Liver (tissue), 9 donors: Measurements from ENCODE around the gene TCEA3. TPM values are rescaled to one million over a fixed set of nuclear protein-coding genes. Genes with fewer than 3 reads are reported as not detected.

Source experiments
- DNase-seq: peaks from one replicate; pipeline ENCODE4 v3.0.0-alpha.2; 2017; ENCODE audit warnings: low spot score
- H3K27ac ChIP-seq, 2 donors: one replicate each; pipeline ENCODE4 v1.7.0; 2013; ENCODE audit warnings: inconsistent platforms in 2 of 2, low read length in 2 of 2, control low read depth in 1 of 2, low read depth in 1 of 2, mild to moderate bottlenecking in 1 of 2
- H3K27me3 ChIP-seq, 4 donors: one replicate each; pipeline versions ENCODE4 v1.6.1 to v1.7.0; 2013; ENCODE audit warnings: low read length in 3 of 4, inconsistent platforms in 1 of 4, mild to moderate bottlenecking in 1 of 4, moderate library complexity in 1 of 4; ENCODE audit not compliant: control insufficient read depth in 4 of 4, insufficient read depth in 4 of 4
- H3K36me3 ChIP-seq, 4 donors: one replicate each; pipeline versions ENCODE4 v1.6.1 to v1.7.0; 2013; ENCODE audit warnings: low read length in 3 of 4, mild to moderate bottlenecking in 3 of 4, low read depth in 1 of 4, moderate library complexity in 1 of 4; ENCODE audit not compliant: control insufficient read depth in 4 of 4, insufficient read depth in 3 of 4
- H3K4me1 ChIP-seq, 4 donors: one replicate each; pipeline versions ENCODE4 v1.6.1 to v1.7.0; 2013; ENCODE audit warnings: low read length in 3 of 4, mild to moderate bottlenecking in 3 of 4, moderate library complexity in 1 of 4; ENCODE audit not compliant: control insufficient read depth in 4 of 4, insufficient read depth in 4 of 4
- H3K4me3 ChIP-seq, 3 donors: one replicate each; pipeline versions ENCODE4 v1.6.1 to v1.7.0; 2013; ENCODE audit warnings: low read length in 3 of 3, control low read depth in 1 of 3, low read depth in 1 of 3, mild to moderate bottlenecking in 1 of 3
- H3K9ac ChIP-seq, 2 donors: one replicate each; pipeline ENCODE4 v1.7.0; 2013; ENCODE audit warnings: low read length in 2 of 2, mild to moderate bottlenecking in 2 of 2, moderate library complexity in 2 of 2, control low read depth in 1 of 2, low read depth in 1 of 2
- H3K9me3 ChIP-seq, 4 donors: one replicate each; pipeline versions ENCODE4 v1.6.1 to v1.7.0; 2013; ENCODE audit warnings: low read length in 3 of 4; ENCODE audit not compliant: control insufficient read depth in 4 of 4
- ATF3 ChIP-seq: IDR thresholded peaks from 2 replicates; pipeline ENCODE4 v1.6.1; 2016; ENCODE audit warnings: antibody characterized with exemption
- CTCF ChIP-seq: fragments of 150-350 bp; IDR thresholded peaks from 2 replicates; pipeline ENCODE4 v1.5.1; 2017; ENCODE audit warnings: improper control_type of control experiment, low read depth, low read length; ENCODE audit not compliant: missing input control
- EGR1 ChIP-seq, 2 donors: IDR thresholded peaks; 2 replicates each; pipeline ENCODE4 v1.6.1; 2016 to 2018; ENCODE audit warnings: antibody characterized with exemption in 2 of 2, low read depth in 2 of 2
- FOXA1 ChIP-seq: IDR thresholded peaks from 2 replicates; pipeline ENCODE4 v1.6.1; 2016; ENCODE audit warnings: antibody characterized with exemption
- FOXA2 ChIP-seq: IDR thresholded peaks from 2 replicates; pipeline ENCODE4 v1.6.1; 2016; ENCODE audit warnings: antibody characterized with exemption
- GABPA ChIP-seq, 2 donors: IDR thresholded peaks in 1 of 2; conservative IDR thresholded peaks in 1 of 2; 2 replicates each; pipeline ENCODE4 v1.6.1; 2016; ENCODE audit warnings: antibody characterized with exemption in 2 of 2, mild to moderate bottlenecking in 1 of 2, moderate library complexity in 1 of 2
- HNF4A ChIP-seq, 2 donors: conservative IDR thresholded peaks; 2 replicates each; pipeline ENCODE4 v1.6.1; 2016; ENCODE audit warnings: antibody characterized with exemption in 2 of 2, mild to moderate bottlenecking in 2 of 2
- HNF4G ChIP-seq: IDR thresholded peaks from 2 replicates; pipeline ENCODE4 v1.6.1; 2016; ENCODE audit warnings: antibody characterized with exemption
- JUND ChIP-seq, 2 donors: IDR thresholded peaks; 2 replicates each; pipeline ENCODE4 v1.6.1; 2016; ENCODE audit warnings: antibody characterized with exemption in 2 of 2
- MAX ChIP-seq: IDR thresholded peaks from 2 replicates; pipeline ENCODE4 v1.6.1; 2016; ENCODE audit warnings: antibody characterized with exemption
- RAD21 ChIP-seq, 2 donors: IDR thresholded peaks; 2 replicates each; pipeline ENCODE4 v1.6.1; 2016; ENCODE audit warnings: antibody characterized with exemption in 2 of 2, mild to moderate bottlenecking in 2 of 2
- REST ChIP-seq: IDR thresholded peaks from 2 replicates; pipeline ENCODE4 v1.6.1; 2016; ENCODE audit warnings: antibody characterized with exemption, mild to moderate bottlenecking
- RXRA ChIP-seq, 2 donors: IDR thresholded peaks; 2 replicates each; pipeline ENCODE4 v1.6.1; 2017 to 2018; ENCODE audit warnings: antibody characterized with exemption in 2 of 2, mild to moderate bottlenecking in 1 of 2
- SP1 ChIP-seq: IDR thresholded peaks from 2 replicates; pipeline ENCODE4 v1.6.1; 2018; ENCODE audit warnings: antibody characterized with exemption, mild to moderate bottlenecking
- TAF1 ChIP-seq: conservative IDR thresholded peaks from 2 replicates; pipeline ENCODE4 v1.6.1; 2016; ENCODE audit warnings: antibody characterized with exemption, mild to moderate bottlenecking
- YY1 ChIP-seq: IDR thresholded peaks from 2 replicates; pipeline ENCODE4 v1.6.1; 2016; ENCODE audit warnings: antibody characterized with exemption, mild to moderate bottlenecking
- WGBS: extraction: QIAGEN DNeasy Blood & Tissue Kit; methylation state at CpG from one replicate; pipeline ENCODE4 v1.1.7; 2013; 5-methylcytosine and 5-hydroxymethylcytosine counted together
- polyA plus RNA-seq, 2 donors: library from polyadenylated mRNA; stranded (reverse) in 1 of 2; unstranded in 1 of 2; fragments of 200-250 nt in 1 of 2; fragments of >200 nt in 1 of 2; fragmentation: Nextera tagmentation in 1 of 2; extraction: Ambion mirVana in 1 of 2; gene quantifications; one replicate each; pipeline versions ENCODE4 v1.2.1 to v1.2.3, GENCODE V29; 2013 to 2015
- total RNA-seq, 2 donors: library from RNA; depleted of rRNA; stranded (reverse); fragments of >200 nt; gene quantifications; one replicate each; pipeline ENCODE4 v1.2.3, GENCODE V29; 2014
- donor health status: healthy.
- donor health status: healthy.
- donor health status: healthy.
- donor health status: healthy.
- donor health status: healthy.

TCEA3 gene
- total and polyA plus RNA-seq, 4 donors, result 29.6 to 142 (median 47.6) TPM

- Histone ChIP-seq H3K9ac (no peak overlapping the region), H3K36me3 (peaks cover 0 to 12% (median 4%) of the 10 kb centered on the region in 4 donors), H3K4me3 (no peak overlapping the region), H3K27me3 (no peaks in the 10 kb centered on the region), H3K9me3 (no peaks in the 10 kb centered on the region), H3K27ac (no peak overlapping the region), H3K4me1 (peaks cover 12 to 53% (median 32%) of the 10 kb centered on the region in 4 donors)
- 81% methylated on average over 2 of the region's 2 CpGs for WGBS
- DNase-seq, result no peak
- no peak for TF ChIP-seq HNF4A (conservative IDR thresholded peaks at IDR 0.05)
- no peak for TF ChIP-seq TAF1
- no peak for TF ChIP-seq CTCF
- no peak for TF ChIP-seq REST
- TF ChIP-seq GABPA (IDR thresholded peaks at IDR 0.05 in 1 of 2, conservative IDR thresholded peaks at IDR 0.05 in 1 of 2), result no peak
- TF ChIP-seq HNF4G, result no peak
- no peak for TF ChIP-seq EGR1 (IDR thresholded peaks at IDR 0.05; ENCODE audit: low read depth in 2 of 2)
- TF ChIP-seq SP1, result no peak
- TF ChIP-seq YY1, result no peak
- TF ChIP-seq FOXA2, result no peak
- no peak for TF ChIP-seq FOXA1
These were observed 2.3 kb upstream of the TCEA3 start for GRCh38 chr1:23426828-23427227.

- WGBS, result 24% methylated on average over 5 of the region's 5 CpGs
- Histone ChIP-seq H3K4me3 (peak overlapping the region; percentile 2 to 79 (median 41)), H3K4me1 (peaks cover 12 to 61% (median 43%) of the 10 kb centered on the region in 4 donors), H3K9me3 (no peaks in the 10 kb centered on the region), H3K36me3 (no peaks in the 10 kb centered on the region), H3K9ac (peak overlapping the region; percentile 5 to 39), H3K27me3 (no peaks in the 10 kb centered on the region), H3K27ac (peak overlapping the region; percentile 33 to 89)
- TF ChIP-seq FOXA1, result no peak
- TF ChIP-seq YY1, result no peak
- no peak for TF ChIP-seq RXRA (IDR thresholded peaks at IDR 0.05)
- no peak for TF ChIP-seq RAD21 (IDR thresholded peaks at IDR 0.05)
- no peak for TF ChIP-seq MAX
- TF ChIP-seq ATF3, result no peak
- no peak for TF ChIP-seq JUND (IDR thresholded peaks at IDR 0.05)
- DNase-seq, result no peak
These were observed 596 bp upstream of the TCEA3 start for GRCh38 chr1:23425193-23425494.
